Transverse colon (tissue), 4 donors: Measurements from ENCODE around the gene UTS2R.

Experiments used
- EP300 ChIP-seq: sonication (generic); formaldehyde crosslinking; IDR thresholded peaks from one replicate; pipeline ENCODE4 v1.6.1; 2017; ENCODE audit warnings: antibody characterized with exemption, low read depth
- POLR2A ChIP-seq: fragments of 450-650 bp; IDR thresholded peaks from one replicate; pipeline ENCODE4 v1.6.1; 2016; ENCODE audit warnings: antibody characterized with exemption, mild to moderate bottlenecking, moderate library complexity
- POLR2AphosphoS5 ChIP-seq, 3 donors: sonication (generic); formaldehyde crosslinking; IDR thresholded peaks; one replicate each; pipeline ENCODE4 v1.6.1; 2016; ENCODE audit warnings: antibody characterized with exemption in 3 of 3
- TF ChIP-seq, protein P1 (sequence below), 5 experiments: fragments of 200-600 bp in 3 of 5; fragments of 450-650 bp in 2 of 5; sonication (generic) in 3 of 5; IDR thresholded peaks; 1 replicate in 2 of 5; 2 replicates in 3 of 5; pipeline ENCODE4 v1.5.1; 2016 to 2017; ENCODE audit warnings: antibody characterized with exemption in 5 of 5, inconsistent platforms in 3 of 5, mild to moderate bottlenecking in 2 of 5, moderate library complexity in 1 of 5

GRCh38 chr17:82357394-82357793, 14.2 kb upstream of the UTS2R start:
- TF ChIP-seq POLR2AphosphoS5 (IDR thresholded peaks at IDR 0.05) = no peak
- TF ChIP-seq POLR2A = no peak
- TF ChIP-seq, protein P1, sequence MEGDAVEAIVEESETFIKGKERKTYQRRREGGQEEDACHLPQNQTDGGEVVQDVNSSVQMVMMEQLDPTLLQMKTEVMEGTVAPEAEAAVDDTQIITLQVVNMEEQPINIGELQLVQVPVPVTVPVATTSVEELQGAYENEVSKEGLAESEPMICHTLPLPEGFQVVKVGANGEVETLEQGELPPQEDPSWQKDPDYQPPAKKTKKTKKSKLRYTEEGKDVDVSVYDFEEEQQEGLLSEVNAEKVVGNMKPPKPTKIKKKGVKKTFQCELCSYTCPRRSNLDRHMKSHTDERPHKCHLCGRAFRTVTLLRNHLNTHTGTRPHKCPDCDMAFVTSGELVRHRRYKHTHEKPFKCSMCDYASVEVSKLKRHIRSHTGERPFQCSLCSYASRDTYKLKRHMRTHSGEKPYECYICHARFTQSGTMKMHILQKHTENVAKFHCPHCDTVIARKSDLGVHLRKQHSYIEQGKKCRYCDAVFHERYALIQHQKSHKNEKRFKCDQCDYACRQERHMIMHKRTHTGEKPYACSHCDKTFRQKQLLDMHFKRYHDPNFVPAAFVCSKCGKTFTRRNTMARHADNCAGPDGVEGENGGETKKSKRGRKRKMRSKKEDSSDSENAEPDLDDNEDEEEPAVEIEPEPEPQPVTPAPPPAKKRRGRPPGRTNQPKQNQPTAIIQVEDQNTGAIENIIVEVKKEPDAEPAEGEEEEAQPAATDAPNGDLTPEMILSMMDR (IDR thresholded peaks at IDR 0.05) = no peak
- TF ChIP-seq EP300 = no peak
